Measurements from ENCODE around the gene TP53TG3D. TPM values are rescaled to one million over a fixed set of nuclear protein-coding genes. Genes with fewer than 3 reads are reported as not detected.

The TP53TG3D gene
- total RNA-seq (2022; extraction: Qiagen RNA extraction; ENCODE audit: low read depth), result 0.68 to 1.7 TPM (median 1.00 TPM) in 5 replicates

GRCh38 chr16:32252986-32253385 is at the start of gene TP53TG3D:
TSS of gene TP53TG3D (plus strand) at chr16:32253286. CDS start at chr16:32253354, 68 bp downstream.

